IPS DF 19.7 (cell line): ENCODE data around the gene NRP1.
"Not testable (repeated sequence)": the region's sequence is repeated elsewhere in the genome, so short reads cannot be mapped to it uniquely, and the experiment has no call there.

Experiments
- DNase-seq: peaks from one replicate; pipeline ENCODE4 v3.0.0-alpha.2; 2013; ENCODE audit warnings: low read depth, low spot score

Gene NRP1

DNA sequence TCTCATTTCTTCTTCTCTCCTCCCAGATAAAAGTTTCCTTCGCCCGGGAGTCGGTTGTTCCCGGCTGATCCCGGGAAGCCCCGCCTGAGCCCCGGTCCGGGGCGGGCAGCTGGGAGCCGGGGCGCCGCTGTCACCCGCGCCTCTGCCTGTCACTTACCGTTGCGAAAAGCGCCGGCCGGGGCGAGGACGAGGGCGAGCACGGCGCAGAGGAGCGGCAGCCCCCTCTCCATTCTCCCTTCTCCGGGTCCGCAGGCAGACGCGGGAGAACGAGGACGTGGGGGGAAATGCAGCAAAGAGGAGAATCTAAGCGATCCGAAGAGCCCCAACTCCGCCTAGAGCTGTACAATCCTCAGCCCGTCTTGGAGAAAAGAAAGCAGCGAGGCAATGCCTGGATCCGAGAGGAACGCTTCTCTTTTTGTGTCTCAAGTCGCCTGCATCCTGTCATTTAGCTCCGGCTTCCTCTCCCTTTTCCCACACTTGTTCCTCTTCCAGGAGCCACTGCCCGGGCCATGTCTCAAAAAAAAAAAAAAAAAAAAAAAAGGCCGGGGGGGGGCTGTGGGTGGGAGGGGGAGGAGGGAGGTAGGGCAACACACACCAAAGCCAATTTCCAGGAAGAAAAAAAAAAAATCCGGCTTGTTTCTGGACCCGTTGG, at the start of gene NRP1:
Gene NRP1 (minus strand): TSS at position 515 of the 652 bp plus-strand sequence. CDS start 285 bp downstream, at position 230.
- no peak for DNase-seq

DNA sequence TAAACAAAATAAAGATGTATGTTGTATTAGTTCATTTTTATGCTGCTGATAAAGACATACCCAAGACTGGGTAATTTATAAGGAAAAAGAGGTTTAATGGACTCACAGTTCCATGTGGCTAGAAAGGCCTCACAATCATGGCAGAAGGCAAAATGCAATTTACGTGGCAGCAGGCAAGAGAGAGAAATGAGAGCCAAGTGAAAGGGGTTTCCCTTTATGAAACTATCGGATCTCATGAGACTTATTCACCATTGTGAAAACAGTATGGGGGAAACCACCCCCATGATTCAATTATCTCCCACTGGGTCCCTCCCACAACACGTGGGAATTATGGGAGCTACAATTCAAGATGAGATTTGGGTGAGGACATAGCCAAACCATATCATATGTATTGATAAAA, 49.7 kb upstream of the NRP1 start:
- DNase-seq = not testable (repeated sequence)

DNA sequence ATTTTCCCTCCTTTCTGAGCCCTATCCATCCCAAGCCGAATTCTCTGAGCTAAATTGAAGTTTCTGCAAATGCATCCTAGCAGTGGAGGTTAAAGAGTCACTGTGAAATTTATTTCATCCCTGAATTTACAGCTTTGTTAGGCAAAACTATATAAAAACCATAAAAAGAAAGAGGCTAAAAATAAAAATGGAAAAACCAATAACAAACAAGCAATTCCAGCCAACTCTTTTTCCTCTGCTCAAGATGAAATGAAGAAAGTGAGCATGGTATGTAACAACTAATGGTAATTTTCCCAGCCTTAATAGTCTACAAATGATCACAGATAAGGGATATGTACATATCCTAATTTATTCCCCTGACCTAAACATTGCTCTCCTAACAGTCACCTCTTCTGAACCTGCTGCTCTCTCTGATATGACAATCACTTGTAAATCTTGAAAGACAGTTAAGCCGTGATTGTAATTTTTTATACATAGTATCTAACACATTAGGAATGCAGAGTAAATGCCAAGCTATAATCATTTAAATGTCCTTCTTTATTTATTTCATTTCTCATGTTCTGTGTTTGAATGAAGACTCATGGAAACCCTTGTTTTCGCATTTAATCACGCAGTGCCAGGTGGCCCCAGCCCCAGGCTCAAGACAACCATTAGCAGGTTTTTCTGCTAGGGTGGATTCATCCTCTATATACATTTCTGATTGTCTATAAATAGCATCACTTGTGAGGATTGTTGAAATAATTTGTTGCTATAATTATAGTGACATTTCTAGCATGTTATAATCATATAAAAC, 48.6 kb upstream of the NRP1 start:
- DNase-seq = no peak

GRCh38 chr10:33382216-33382600, 47.7 kb upstream of the NRP1 start:
- no peak for DNase-seq

GRCh38 chr10:33381451-33382215, 47.2 kb upstream of the NRP1 start:
- no peak for DNase-seq

- DNase-seq = no peak
Measured at GRCh38 chr10:33377658-33378025, 43.2 kb upstream of the NRP1 start.

- DNase-seq = no peak
Measured at GRCh38 chr10:33376976-33377657, 42.6 kb upstream of the NRP1 start.

- DNase-seq = no peak
Measured at GRCh38 chr10:33376476-33376875, 42.0 kb upstream of the NRP1 start.

DNA sequence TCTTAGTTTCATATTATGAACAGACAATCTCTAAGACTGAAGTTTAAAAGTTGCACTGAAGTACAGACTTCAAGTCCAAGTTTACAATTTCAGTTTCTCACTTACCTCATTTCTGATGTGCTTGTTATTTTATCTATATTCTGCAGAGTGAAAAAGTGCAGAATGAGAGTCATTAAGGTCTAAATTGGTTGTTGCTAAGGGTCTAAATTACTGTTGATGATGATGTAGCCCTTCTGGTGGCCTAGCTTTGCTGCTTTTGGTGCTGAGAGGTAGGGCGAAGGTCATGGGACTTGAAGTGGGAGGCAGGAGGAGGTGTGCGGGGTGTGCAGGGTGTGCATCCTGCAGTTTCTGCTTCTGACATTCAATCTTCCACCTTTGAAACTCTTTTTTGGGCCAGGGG, 38.8 kb upstream of the NRP1 start:
- DNase-seq = no peak

DNA sequence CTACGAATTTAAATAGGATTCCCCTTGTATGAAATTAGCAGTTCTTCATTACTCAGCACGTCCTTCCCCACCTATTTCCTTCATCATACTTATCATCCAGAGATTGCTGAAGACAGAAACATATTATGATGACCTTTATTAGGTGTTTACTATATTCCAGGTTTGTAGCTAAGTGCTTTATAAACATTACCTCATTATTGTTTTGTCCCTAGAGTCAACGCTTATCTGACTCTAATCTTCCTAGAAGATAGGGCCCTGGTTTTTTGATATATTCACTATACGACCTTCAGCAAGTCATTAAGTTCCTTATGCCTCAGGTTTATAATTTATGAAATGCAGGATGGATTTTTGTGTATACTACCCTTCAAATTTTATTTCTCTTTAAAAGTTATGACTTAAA, 36.8 kb upstream of the NRP1 start:
- no peak for DNase-seq

GRCh38 chr10:33370434-33370930, 36.0 kb upstream of the NRP1 start:
- no peak for DNase-seq

DNA sequence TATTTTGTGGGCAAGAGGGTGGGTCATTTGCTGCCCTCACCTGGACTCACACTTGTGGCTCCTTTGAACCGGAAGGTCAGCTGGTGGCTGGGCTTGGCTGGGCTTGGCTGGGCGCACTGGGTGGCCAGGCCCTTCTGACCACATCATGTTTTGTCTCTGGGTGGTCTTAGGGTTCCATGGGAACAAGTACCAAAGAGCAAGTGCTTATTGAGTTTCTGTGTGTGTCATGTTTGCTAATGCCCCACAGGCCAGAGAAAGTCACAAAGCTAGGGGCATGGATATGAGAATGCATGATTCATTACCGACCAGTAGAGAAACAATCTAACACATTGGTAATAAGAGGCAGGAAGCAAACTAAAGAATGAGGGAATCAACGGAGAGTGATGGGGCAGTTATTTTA, 33.6 kb upstream of the NRP1 start:
- no peak for DNase-seq

GRCh38 chr10:33365871-33366411, 31.5 kb upstream of the NRP1 start:
- no peak for DNase-seq

DNA sequence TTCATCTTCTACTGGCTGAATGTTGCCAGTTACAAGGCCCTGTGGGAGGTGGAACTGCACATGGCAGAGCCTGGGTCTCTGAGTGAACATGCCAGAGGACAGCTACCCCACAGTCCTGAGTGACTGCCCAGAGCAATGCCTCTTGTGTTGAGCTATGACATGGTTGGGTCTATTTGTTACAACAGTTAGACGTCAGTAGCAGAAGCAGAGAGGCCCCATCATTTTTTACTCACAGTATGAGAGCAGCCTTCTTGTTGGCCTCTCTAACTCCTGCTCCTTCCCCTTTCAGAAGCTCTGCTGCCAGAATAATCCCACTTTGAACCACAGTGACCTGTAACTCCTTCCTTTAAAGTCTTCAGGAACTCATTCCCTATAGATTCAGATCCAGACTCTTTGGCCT, 30.8 kb upstream of the NRP1 start:
- no peak for DNase-seq

DNA sequence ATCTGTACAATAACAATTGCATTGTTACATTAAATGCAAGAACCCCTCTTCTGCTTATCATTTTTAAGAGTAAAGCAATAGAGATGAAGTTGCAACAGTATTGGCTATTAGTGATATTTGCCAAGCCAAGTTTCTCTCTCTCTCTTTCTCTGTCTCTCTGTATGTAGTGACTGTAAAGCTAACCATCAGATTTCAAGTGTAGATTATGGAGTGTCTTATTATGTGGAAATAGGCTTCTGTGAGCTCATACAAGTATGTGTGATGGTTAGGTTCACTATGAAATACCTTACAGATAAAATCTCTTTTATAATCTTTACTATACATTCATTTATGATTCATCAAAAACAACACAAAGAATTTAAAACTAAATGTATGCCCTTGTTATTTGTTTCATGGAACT, 28.6 kb upstream of the NRP1 start:
- DNase-seq = no peak

GRCh38 chr10:33358016-33358415, 23.5 kb upstream of the NRP1 start:
- DNase-seq = no peak

DNA sequence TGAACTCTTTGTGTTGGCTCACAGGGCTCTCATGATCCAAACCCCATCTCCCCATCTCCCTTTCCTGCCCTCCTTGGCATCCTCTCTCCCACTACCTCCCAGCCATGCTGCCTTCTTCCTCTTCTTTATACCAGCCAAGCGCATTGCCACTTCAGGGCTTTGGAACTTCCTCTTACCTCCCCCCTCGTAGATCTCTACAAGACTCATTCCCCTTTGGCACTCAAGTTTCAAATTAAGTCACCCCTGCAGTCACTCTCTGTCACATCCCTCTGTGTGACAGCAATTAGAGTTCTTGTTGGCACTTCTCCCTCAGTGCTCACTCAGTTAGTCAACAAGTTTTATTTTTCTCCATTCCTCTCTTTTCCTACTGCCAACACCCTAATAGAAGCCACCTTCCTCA, 20.8 kb upstream of the NRP1 start:
- no peak for DNase-seq

DNA sequence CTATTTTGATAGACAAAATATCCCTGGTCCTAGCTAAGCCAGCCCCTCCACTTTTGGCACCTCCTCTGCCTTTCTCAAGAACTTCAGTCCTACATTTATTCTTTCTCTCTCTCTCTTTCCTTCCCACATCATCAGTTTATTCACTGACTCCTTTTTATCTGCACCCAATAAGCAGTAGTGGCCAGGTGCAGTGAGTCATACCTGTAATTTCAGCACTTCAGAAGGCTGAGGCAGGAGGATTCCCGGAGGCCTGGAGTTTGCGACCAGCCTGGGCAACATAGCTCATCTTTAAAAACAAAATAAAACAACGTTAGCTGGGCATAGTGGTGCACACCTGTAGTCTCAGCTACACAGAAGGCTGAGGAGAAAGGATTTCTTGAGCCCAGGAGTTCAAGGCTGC, 19.4 kb upstream of the NRP1 start:
- DNase-seq = no peak

- DNase-seq = no peak
Measured at GRCh38 chr10:33353334-33353733, 18.9 kb upstream of the NRP1 start.

DNA sequence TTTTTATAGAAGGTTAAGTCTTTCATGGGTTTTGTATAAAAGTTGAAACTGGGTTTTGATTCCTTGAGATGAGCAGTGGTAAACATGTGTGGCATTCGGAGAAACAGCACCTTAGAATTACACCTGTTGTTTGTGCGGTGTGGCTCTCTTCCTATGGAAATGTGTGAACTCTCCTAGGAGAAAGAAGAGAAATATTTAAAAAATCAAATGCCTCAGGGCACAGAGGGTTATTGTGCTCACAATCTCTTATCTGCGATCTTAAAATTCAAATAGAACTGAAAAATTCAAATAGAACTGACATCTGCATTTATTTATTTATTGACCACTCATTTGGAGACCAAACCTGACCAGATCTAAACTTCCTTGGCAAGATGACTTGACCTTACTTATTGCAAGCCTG, 18.1 kb upstream of the NRP1 start:
- no peak for DNase-seq

GRCh38 chr10:33352175-33352574, 17.7 kb upstream of the NRP1 start:
- DNase-seq = no peak

- DNase-seq = no peak
Measured at GRCh38 chr10:33350041-33350440, 15.6 kb upstream of the NRP1 start.
